GM18502 (cell line): ENCODE data around the gene RHBDF2.

Experiments
- ATAC-seq: cut with Tn5 transposase; IDR thresholded peaks from one replicate; pipeline ENCODE4 v1.9.1; 2021; ENCODE audit warnings: mild to moderate bottlenecking; ENCODE audit not compliant: unreplicated experiment, poor library complexity

Gene RHBDF2

GRCh38 chr17:76501018-76501826, at the start of gene RHBDF2:
Gene RHBDF2, minus strand, starts transcription at chr17:76501423. Its CDS starts 19,899 bp downstream, at chr17:76481524.
- ATAC-seq = peak; percentile 71

- no peak for ATAC-seq
These were observed 48.3 kb upstream of the RHBDF2 start for GRCh38 chr17:76549539-76549938.

GRCh38 chr17:76549215-76549518, 47.9 kb upstream of the RHBDF2 start:
- ATAC-seq = no peak

- ATAC-seq = no peak
These were observed 47.4 kb upstream of the RHBDF2 start for GRCh38 chr17:76548378-76549214.

GRCh38 chr17:76547642-76548202, 46.5 kb upstream of the RHBDF2 start:
- no peak for ATAC-seq

GRCh38 chr17:76547183-76547641, 46.0 kb upstream of the RHBDF2 start:
- no peak for ATAC-seq

- ATAC-seq = no peak
These were observed 45.4 kb upstream of the RHBDF2 start for GRCh38 chr17:76546556-76547182.

- no peak for ATAC-seq
These were observed 44.8 kb upstream of the RHBDF2 start for GRCh38 chr17:76545918-76546555.

GRCh38 chr17:76544546-76545365, 43.5 kb upstream of the RHBDF2 start:
- no peak for ATAC-seq

- no peak for ATAC-seq
These were observed 42.8 kb upstream of the RHBDF2 start for GRCh38 chr17:76543826-76544545.

GRCh38 chr17:76543482-76543825, 42.2 kb upstream of the RHBDF2 start:
- no peak for ATAC-seq

GRCh38 chr17:76542984-76543383, 41.8 kb upstream of the RHBDF2 start:
- no peak for ATAC-seq

- ATAC-seq = no peak
These were observed 41.3 kb upstream of the RHBDF2 start for GRCh38 chr17:76542566-76542971.

GRCh38 chr17:76541739-76542454, 40.7 kb upstream of the RHBDF2 start:
- ATAC-seq = no peak

GRCh38 chr17:76540381-76541300, 39.4 kb upstream of the RHBDF2 start:
- ATAC-seq = no peak

- ATAC-seq = no peak
These were observed 38.5 kb upstream of the RHBDF2 start, which contains the start of gene PRCD for GRCh38 chr17:76539631-76540271. Gene PRCD, plus strand, starts transcription at chr17:76540044. Its CDS starts 98 bp downstream, at chr17:76540142.
